GM18951 (cell line): Measurements from ENCODE around the gene FAM13A.

Source experiments
- POLR2A ChIP-seq: IDR thresholded peaks from 4 replicates; pipeline ENCODE4 v1.6.1; 2011; ENCODE audit warnings: mild to moderate bottlenecking; ENCODE audit not compliant: insufficient read length, insufficient read depth; ENCODE audit errors: extremely low read depth
- in situ Hi-C: fragments of 300-500 bp; cut with MboI; formaldehyde crosslinking; loops from one replicate; pipeline ENCODE4 v1.12.0; 2022; ENCODE audit warnings: low sequenced_read_pairs, mixed read lengths, inconsistent platforms; ENCODE audit not compliant: unreplicated experiment

The FAM13A gene

GRCh38 chr4:88821522-88821921 lies 235.5 kb downstream of the FAM13A start:
- no peak for TF ChIP-seq POLR2A
- in situ Hi-C loops: loop anchor here (25.0 kb wide), 1 partner anchor 284 kb away; no protein-coding TSS in a partner anchor

- TF ChIP-seq POLR2A: no peak
- in situ Hi-C loops: loop anchor here (25.0 kb wide), 1 partner anchor 284 kb away; no protein-coding TSS in a partner anchor
These were observed 236.1 kb downstream of the FAM13A start for GRCh38 chr4:88820698-88821415.

- TF ChIP-seq POLR2A: no peak
- in situ Hi-C loops: loop anchor here (5.0 to 25.0 kb wide), 2 partner anchors 202 to 283 kb away; no protein-coding TSS in a partner anchor
These were observed 236.9 kb downstream of the FAM13A start for GRCh38 chr4:88819818-88820697.

- in situ Hi-C loops: loop anchor here (5.0 to 25.0 kb wide), 2 partner anchors 203 to 282 kb away; no protein-coding TSS in a partner anchor
These were observed 238.1 kb downstream of the FAM13A start for GRCh38 chr4:88818631-88819470.

GRCh38 chr4:88817740-88818139 lies 239.2 kb downstream of the FAM13A start:
- no peak for TF ChIP-seq POLR2A
- in situ Hi-C loops: loop anchor here (5.0 to 25.0 kb wide), 2 partner anchors 205 to 280 kb away; no protein-coding TSS in a partner anchor

More at GRCh38 chr4:88818631-88819470, 238.1 kb downstream of the FAM13A start:
- no peak for TF ChIP-seq POLR2A

GRCh38 chr4:88816360-88816759 lies 240.6 kb downstream of the FAM13A start:
- in situ Hi-C loops: loop anchor here (5.0 to 25.0 kb wide), 2 partner anchors 206 to 279 kb away; no protein-coding TSS in a partner anchor
- no peak for TF ChIP-seq POLR2A

- in situ Hi-C loops: loop anchor here (25.0 kb wide), 1 partner anchor 277 kb away; no protein-coding TSS in a partner anchor
These were observed 242.9 kb downstream of the FAM13A start for GRCh38 chr4:88814043-88814617.

GRCh38 chr4:88813013-88813412 lies 244.0 kb downstream of the FAM13A start:
- TF ChIP-seq POLR2A: no peak
- in situ Hi-C loops: loop anchor here (25.0 kb wide), 1 partner anchor 276 kb away; no protein-coding TSS in a partner anchor

More at GRCh38 chr4:88814043-88814617, 242.9 kb downstream of the FAM13A start:
- TF ChIP-seq POLR2A: no peak

GRCh38 chr4:88812420-88812819 lies 244.6 kb downstream of the FAM13A start:
- TF ChIP-seq POLR2A: no peak
- in situ Hi-C loops: loop anchor here (25.0 kb wide), 1 partner anchor 275 kb away; no protein-coding TSS in a partner anchor

- no peak for TF ChIP-seq POLR2A
- in situ Hi-C loops: loop anchor here (25.0 kb wide), 1 partner anchor 275 kb away; no protein-coding TSS in a partner anchor
These were observed 245.1 kb downstream of the FAM13A start for GRCh38 chr4:88811904-88812303.

- in situ Hi-C loops: loop anchor here (25.0 kb wide), 1 partner anchor 273 kb away; no protein-coding TSS in a partner anchor
- no peak for TF ChIP-seq POLR2A
These were observed 246.7 kb downstream of the FAM13A start for GRCh38 chr4:88810325-88810724.

- TF ChIP-seq POLR2A: no peak
- in situ Hi-C loops: loop anchor here (25.0 kb wide), 1 partner anchor 272 kb away; no protein-coding TSS in a partner anchor
These were observed 247.3 kb downstream of the FAM13A start for GRCh38 chr4:88809576-88810219.
